NT2/D1 (cell line): ENCODE results near the gene DIDO1.

Source experiments
- SUZ12 ChIP-seq: IDR thresholded peaks from 2 replicates; pipeline ENCODE4 v1.6.1; 2011; ENCODE audit not compliant: insufficient read length, insufficient read depth; ENCODE audit errors: extremely low read depth
- YY1 ChIP-seq: IDR thresholded peaks from 2 replicates; pipeline ENCODE4 v1.6.1; 2011; ENCODE audit not compliant: insufficient read length, insufficient read depth
- ZNF274 ChIP-seq: IDR thresholded peaks from 2 replicates; pipeline ENCODE4 v1.6.1; 2011; ENCODE audit warnings: mild to moderate bottlenecking, low read depth, low read length

- no peak for TF ChIP-seq YY1
- TF ChIP-seq ZNF274, result no peak
- no peak for TF ChIP-seq SUZ12
These were observed 19.5 kb downstream of the DIDO1 start for GRCh38 chr20:62906647-62907375.
